Activated CD4-positive, alpha-beta T cell treated with anti-CD3 and anti-CD28 coated beads, Interleukin-2, amount 50 U/mL, for 48 hours (primary cell): ENCODE results near the gene CLRN1.

ENCODE experiments used
- DNase-seq, 2 experiments: peaks; one replicate each; pipeline ENCODE4 v3.0.0-alpha.2; 2020

CLRN1 gene

GRCh38 chr3:150917951-150918350, 54.6 kb downstream of the CLRN1 start:
- DNase-seq, result no peak

- DNase-seq, result no peak
Observed at GRCh38 chr3:150913133-150913922, 59.2 kb downstream of the CLRN1 start.

GRCh38 chr3:150912501-150912900, 60.0 kb downstream of the CLRN1 start:
- DNase-seq, result no peak

GRCh38 chr3:150911771-150912170, 60.8 kb downstream of the CLRN1 start:
- no peak for DNase-seq

- no peak for DNase-seq
Observed at GRCh38 chr3:150906461-150906860, 66.1 kb downstream of the CLRN1 start.

- DNase-seq, result no peak
Observed at GRCh38 chr3:150905746-150906145, 66.8 kb downstream of the CLRN1 start.

GRCh38 chr3:150905339-150905738, 67.2 kb downstream of the CLRN1 start, which contains the start of gene MINDY4B:
TSS of gene MINDY4B (minus strand) at chr3:150905439. CDS start at chr3:150905439, 0 bp downstream.
- no peak for DNase-seq

GRCh38 chr3:150902988-150903387, 69.5 kb downstream of the CLRN1 start:
- no peak for DNase-seq

GRCh38 chr3:150901793-150902192, 70.7 kb downstream of the CLRN1 start:
- DNase-seq, result no peak

- DNase-seq, result no peak
Observed at GRCh38 chr3:150899141-150899540, 73.4 kb downstream of the CLRN1 start.

- DNase-seq, result no peak
Observed at GRCh38 chr3:150898046-150898754, 74.3 kb downstream of the CLRN1 start.

GRCh38 chr3:150897592-150897991, 74.9 kb downstream of the CLRN1 start:
- DNase-seq, result no peak

- DNase-seq, result no peak
Observed at GRCh38 chr3:150890831-150891230, 81.7 kb downstream of the CLRN1 start.

GRCh38 chr3:150890295-150890694, 82.2 kb downstream of the CLRN1 start:
- DNase-seq, result no peak

GRCh38 chr3:150889106-150889505, 83.4 kb downstream of the CLRN1 start:
- DNase-seq, result no peak

- DNase-seq, result no peak
Observed at GRCh38 chr3:150887031-150887430, 85.5 kb downstream of the CLRN1 start.

GRCh38 chr3:150885535-150885934, 87.0 kb downstream of the CLRN1 start:
- DNase-seq, result no peak

- DNase-seq, result no peak
Observed at GRCh38 chr3:150878996-150879575, 93.4 kb downstream of the CLRN1 start.

GRCh38 chr3:150878290-150878689, 94.2 kb downstream of the CLRN1 start:
- no peak for DNase-seq

GRCh38 chr3:150877303-150877702, 95.2 kb downstream of the CLRN1 start:
- no peak for DNase-seq

- no peak for DNase-seq
Observed at GRCh38 chr3:150876611-150877265, 95.8 kb downstream of the CLRN1 start.
